SK-N-SH (cell line): ENCODE results near the gene TANC2. TPM values are rescaled to one million over a fixed set of nuclear protein-coding genes. Genes with fewer than 3 reads are reported as not detected.

Experiments
- CTCF ChIA-PET: fragments of 300-600, 350-600 bp; formaldehyde crosslinking; extraction: SDS; loops from one replicate; lab custom pipeline; 2021; lab: Yijun Ruan, JAX
- POLR2A ChIA-PET: fragments of 350-600 bp; sonication (Branson Sonifier 250); formaldehyde crosslinking; extraction: SDS; loops from one replicate; lab custom pipeline; 2020; ENCODE audit warnings: antibody characterized with exemption, inconsistent platforms; lab: Yijun Ruan, JAX
- DNase-seq: peaks from one replicate; pipeline ENCODE4 v3.0.0; 2012
- H2AFZ ChIP-seq: fragments of 200-600 bp; sonication (generic); 2 replicates; pipeline ENCODE4 v1.8.1; 2016; ENCODE audit warnings: antibody characterized with exemption, mild to moderate bottlenecking, low read depth
- H3F3A ChIP-seq: fragments of 200-600 bp; sonication (generic); replicated peaks from 2 replicates; pipeline ENCODE3; 2016; ENCODE audit warnings: antibody characterized with exemption, mild to moderate bottlenecking; ENCODE audit not compliant: insufficient read depth
- H3K27ac ChIP-seq, 2 experiments: fragments of 200-500 bp in 1 of 2; fragments of 200-600 bp in 1 of 2; sonication (Bioruptor generic) in 1 of 2; sonication (generic), shearing (Covaris generic) in 1 of 2; 2 replicates each; pipeline versions ENCODE4 v1.5.1 to v1.6.1; 2014 to 2016; ENCODE audit warnings: low read depth in 2 of 2, inconsistent platforms in 1 of 2, low read length in 1 of 2, mild to moderate bottlenecking in 1 of 2, mixed read lengths in 1 of 2
- H3K27me3 ChIP-seq: fragments of 200-600 bp; sonication (generic), shearing (Covaris generic); 2 replicates; pipeline ENCODE4 v1.6.1; 2016; ENCODE audit warnings: mixed run types; ENCODE audit not compliant: insufficient read depth
- H3K36me3 ChIP-seq, 2 experiments: fragments of 200-500 bp in 1 of 2; fragments of 200-600 bp in 1 of 2; sonication (Bioruptor generic) in 1 of 2; sonication (generic) in 1 of 2; replicated peaks in 1 of 2; 2 replicates each; pipeline versions ENCODE3 to v1.5.1; 2014 to 2016; ENCODE audit warnings: low read length in 1 of 2, mild to moderate bottlenecking in 1 of 2; ENCODE audit not compliant: insufficient read depth in 2 of 2, control insufficient read depth in 1 of 2
- H3K4me1 ChIP-seq, 2 experiments: fragments of 200-500 bp in 1 of 2; fragments of 200-600 bp in 1 of 2; sonication (Bioruptor generic) in 1 of 2; sonication (generic), shearing (Covaris generic) in 1 of 2; 2 replicates each; pipeline versions ENCODE4 v1.5.1 to v1.6.1; 2014 to 2016; ENCODE audit warnings: low read depth in 1 of 2, low read length in 1 of 2, mixed run types in 1 of 2; ENCODE audit not compliant: insufficient read depth in 2 of 2, control insufficient read depth in 1 of 2
- H3K4me2 ChIP-seq: fragments of 200-600 bp; sonication (generic), shearing (Covaris generic); 2 replicates; pipeline ENCODE4 v1.6.1; 2017; ENCODE audit warnings: mixed run types
- H3K4me3 ChIP-seq, 2 experiments: fragments of 200-500 bp in 1 of 2; fragments of 200-600 bp in 1 of 2; sonication (Bioruptor generic) in 1 of 2; sonication (generic), shearing (Covaris generic) in 1 of 2; 2 replicates each; pipeline versions ENCODE4 v1.5.1 to v1.8.1; 2014 to 2016; ENCODE audit warnings: low read depth in 2 of 2, inconsistent platforms in 1 of 2, low read length in 1 of 2, mild to moderate bottlenecking in 1 of 2, mixed read lengths in 1 of 2, moderate library complexity in 1 of 2
- H3K79me2 ChIP-seq: fragments of 200-600 bp; sonication (generic); 2 replicates; pipeline ENCODE4 v1.8.1; 2017; ENCODE audit warnings: mild to moderate bottlenecking; ENCODE audit not compliant: insufficient read depth
- H3K9ac ChIP-seq: fragments of 200-600 bp; sonication (generic); 2 replicates; pipeline ENCODE4 v1.6.1; 2017; ENCODE audit warnings: mixed run types
- H3K9me2 ChIP-seq: fragments of 200-600 bp; sonication (generic); 2 replicates; pipeline ENCODE4 v1.6.1; 2017; ENCODE audit warnings: mixed run types
- H3K9me3 ChIP-seq: fragments of 200-600 bp; sonication (generic); 2 replicates; pipeline ENCODE4 v1.6.1; 2017; ENCODE audit warnings: mixed run types, mild to moderate bottlenecking, moderate library complexity
- H4K20me1 ChIP-seq: fragments of 200-600 bp; sonication (generic); 2 replicates; pipeline ENCODE4 v1.6.1; 2017; ENCODE audit warnings: mild to moderate bottlenecking, mixed run types; ENCODE audit not compliant: insufficient read depth
- CHD2 ChIP-seq: fragments of 150-350 bp; IDR thresholded peaks from 2 replicates; pipeline ENCODE4 v1.6.1; 2018; ENCODE audit warnings: low read length; ENCODE audit not compliant: partially characterized antibody
- EP300 ChIP-seq, 2 experiments: IDR thresholded peaks; 2 replicates each; pipeline versions ENCODE4 v1.4.0 to v1.6.1; 2012; ENCODE audit warnings: borderline replicate concordance in 1 of 2, low read depth in 1 of 2, low read length in 1 of 2
- EZH2phosphoT487 ChIP-seq: fragments of 200-600 bp; sonication (generic); IDR thresholded peaks from 2 replicates; pipeline ENCODE4 v1.6.1; 2017; ENCODE audit warnings: low read depth, mixed run types, mild to moderate bottlenecking, antibody characterized with exemption, moderate library complexity, borderline replicate concordance
- FOXM1 ChIP-seq: IDR thresholded peaks from 2 replicates; pipeline ENCODE4 v1.4.0; 2012; ENCODE audit warnings: low read depth, mild to moderate bottlenecking
- GATA2 ChIP-seq: sonication (generic); formaldehyde crosslinking; IDR thresholded peaks from 2 replicates; pipeline ENCODE4 v1.5.0; 2020; ENCODE audit warnings: mild to moderate bottlenecking, missing genetic modification reagents
- MXI1 ChIP-seq: IDR thresholded peaks from 2 replicates; pipeline ENCODE4 v1.6.1; 2012; ENCODE audit warnings: mild to moderate bottlenecking, low read depth, low read length, improper control_type of control experiment
- POLR2AphosphoS5 ChIP-seq: IDR thresholded peaks from 2 replicates; pipeline ENCODE4 v1.6.1; 2012; ENCODE audit warnings: low read depth, low read length
- RAD21 ChIP-seq: IDR thresholded peaks from 2 replicates; pipeline ENCODE4 v1.6.1; 2012; ENCODE audit warnings: mild to moderate bottlenecking, low read length
- RCOR1 ChIP-seq: fragments of 150-350 bp; IDR thresholded peaks from 2 replicates; pipeline ENCODE4 v1.6.1; 2017; ENCODE audit warnings: antibody characterized with exemption, low read length
- RFX5 ChIP-seq: IDR thresholded peaks from 2 replicates; pipeline ENCODE4 v1.6.1; 2012; ENCODE audit warnings: mild to moderate bottlenecking, improper control_type of control experiment, low read length
- RXRA ChIP-seq: IDR thresholded peaks from 2 replicates; pipeline ENCODE4 v1.4.0; 2012; ENCODE audit warnings: low read depth, mild to moderate bottlenecking, borderline replicate concordance
- SMC3 ChIP-seq: IDR thresholded peaks from 2 replicates; pipeline ENCODE4 v1.6.1; 2012; ENCODE audit warnings: low read depth, low read length, improper control_type of control experiment
- TCF12 ChIP-seq: IDR thresholded peaks from 2 replicates; pipeline ENCODE4 v1.4.0; 2012
- YY1 ChIP-seq: IDR thresholded peaks from 2 replicates; pipeline ENCODE4 v1.4.0; 2012; ENCODE audit warnings: low read depth, mild to moderate bottlenecking
- WGBS: methylation state at CpG from one replicate; pipeline ENCODE4 v1.1.6; 2017; ENCODE audit warnings: low lambda C conversion rate; 5-methylcytosine and 5-hydroxymethylcytosine counted together
- polyA plus RNA-seq, 3 experiments: library from polyadenylated mRNA; depleted of rRNA; stranded (reverse); fragments of >200 nt; gene quantifications; 2 replicates each; pipeline ENCODE4 v1.2.3, GENCODE V29; 2012
- TF ChIP-seq, protein P1 (sequence below): IDR thresholded peaks from 2 replicates; pipeline ENCODE4 v1.6.1; 2012; ENCODE audit warnings: mild to moderate bottlenecking, low read depth, low read length, moderate library complexity
- TF ChIP-seq, protein P2 (sequence below): IDR thresholded peaks from 2 replicates; pipeline ENCODE4 v1.4.0; 2012; ENCODE audit warnings: low read depth, borderline replicate concordance
- TF ChIP-seq, protein P3 (sequence below): fragments of 150-350 bp; IDR thresholded peaks from 2 replicates; pipeline ENCODE4 v1.6.1; 2016; ENCODE audit warnings: mild to moderate bottlenecking, low read depth, low read length
- TF ChIP-seq, protein P4 (sequence below): fragments of 200-600 bp; sonication (generic); IDR thresholded peaks from 2 replicates; pipeline ENCODE4 v1.6.1; 2017; ENCODE audit warnings: antibody characterized with exemption, mild to moderate bottlenecking, moderate library complexity
- TF ChIP-seq, protein P5 (sequence below): IDR thresholded peaks from 2 replicates; pipeline ENCODE4; 2012

The TANC2 gene
- polyA plus RNA-seq, 1 of the 3 experiments (the other 2 are of a cell fraction) = 23.0 TPM

DNA sequence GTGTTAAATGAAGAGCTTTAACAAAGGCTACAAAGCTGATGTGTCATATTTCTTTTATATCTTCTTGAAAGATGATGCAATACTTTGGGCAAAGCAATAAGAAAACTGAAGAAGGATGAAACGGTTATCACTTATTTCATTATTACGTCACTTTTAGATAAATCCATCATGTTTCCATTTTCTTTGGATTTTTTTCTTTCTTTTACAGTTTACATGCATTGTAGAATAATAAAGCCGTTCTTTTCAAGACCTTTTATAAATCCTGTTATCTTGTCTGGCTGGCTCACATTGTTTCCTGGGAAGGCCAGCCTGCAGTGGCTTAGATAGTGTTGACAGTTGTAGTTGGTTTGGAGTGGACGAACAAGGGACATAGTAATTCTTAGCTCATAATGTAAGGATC lies 28.9 kb downstream of the TANC2 start:
- Histone ChIP-seq H3K79me2 (peaks cover 100% of the 10 kb centered on the region), H3K36me3 (peaks cover 0 to 23% of the 10 kb centered on the region in 2 experiments), H4K20me1 (peaks cover 61% of the 10 kb centered on the region), H3K9ac (no peak overlapping the region), H3K27ac (no peak overlapping the region), H2AFZ (no peak overlapping the region), H3K9me3 (no peaks in the 10 kb centered on the region), H3F3A (peaks cover 8% of the 10 kb centered on the region), H3K4me2 (no peak overlapping the region), H3K4me1 (peaks cover 2 to 5% of the 10 kb centered on the region in 2 experiments; a peak in 2 of 4 replicates), H3K27me3 (no peaks in the 10 kb centered on the region), H3K4me3 (no peak overlapping the region), H3K9me2 (no peaks in the 10 kb centered on the region)
- CTCF ChIA-PET = interaction anchor here (0.6 to 1.9 kb wide), 12 partner anchors 8 to 430 kb away, joined by 3 to 14 read pairs (median 4); no protein-coding TSS in a partner anchor
- POLR2A ChIA-PET = no interaction called here
- DNase-seq = no peak
- TF ChIP-seq RCOR1 (no peak), POLR2AphosphoS5 (no peak), GATA2 (CRISPR knock-in tag) (no peak), EP300 (IDR thresholded peaks at IDR 0.05; ENCODE audit: borderline replicate concordance in 1 of 2, low read depth in 1 of 2, low read length in 1 of 2) (no peak), MXI1 (no peak), CHD2 (no peak), RAD21 (no peak), RFX5 (no peak), SMC3 (no peak), YY1 (no peak), RXRA (no peak), EZH2phosphoT487 (no peak), FOXM1 (no peak), TCF12 (no peak)
- TF ChIP-seq, protein P1, sequence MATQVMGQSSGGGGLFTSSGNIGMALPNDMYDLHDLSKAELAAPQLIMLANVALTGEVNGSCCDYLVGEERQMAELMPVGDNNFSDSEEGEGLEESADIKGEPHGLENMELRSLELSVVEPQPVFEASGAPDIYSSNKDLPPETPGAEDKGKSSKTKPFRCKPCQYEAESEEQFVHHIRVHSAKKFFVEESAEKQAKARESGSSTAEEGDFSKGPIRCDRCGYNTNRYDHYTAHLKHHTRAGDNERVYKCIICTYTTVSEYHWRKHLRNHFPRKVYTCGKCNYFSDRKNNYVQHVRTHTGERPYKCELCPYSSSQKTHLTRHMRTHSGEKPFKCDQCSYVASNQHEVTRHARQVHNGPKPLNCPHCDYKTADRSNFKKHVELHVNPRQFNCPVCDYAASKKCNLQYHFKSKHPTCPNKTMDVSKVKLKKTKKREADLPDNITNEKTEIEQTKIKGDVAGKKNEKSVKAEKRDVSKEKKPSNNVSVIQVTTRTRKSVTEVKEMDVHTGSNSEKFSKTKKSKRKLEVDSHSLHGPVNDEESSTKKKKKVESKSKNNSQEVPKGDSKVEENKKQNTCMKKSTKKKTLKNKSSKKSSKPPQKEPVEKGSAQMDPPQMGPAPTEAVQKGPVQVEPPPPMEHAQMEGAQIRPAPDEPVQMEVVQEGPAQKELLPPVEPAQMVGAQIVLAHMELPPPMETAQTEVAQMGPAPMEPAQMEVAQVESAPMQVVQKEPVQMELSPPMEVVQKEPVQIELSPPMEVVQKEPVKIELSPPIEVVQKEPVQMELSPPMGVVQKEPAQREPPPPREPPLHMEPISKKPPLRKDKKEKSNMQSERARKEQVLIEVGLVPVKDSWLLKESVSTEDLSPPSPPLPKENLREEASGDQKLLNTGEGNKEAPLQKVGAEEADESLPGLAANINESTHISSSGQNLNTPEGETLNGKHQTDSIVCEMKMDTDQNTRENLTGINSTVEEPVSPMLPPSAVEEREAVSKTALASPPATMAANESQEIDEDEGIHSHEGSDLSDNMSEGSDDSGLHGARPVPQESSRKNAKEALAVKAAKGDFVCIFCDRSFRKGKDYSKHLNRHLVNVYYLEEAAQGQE = no peak
- TF ChIP-seq, protein P2, sequence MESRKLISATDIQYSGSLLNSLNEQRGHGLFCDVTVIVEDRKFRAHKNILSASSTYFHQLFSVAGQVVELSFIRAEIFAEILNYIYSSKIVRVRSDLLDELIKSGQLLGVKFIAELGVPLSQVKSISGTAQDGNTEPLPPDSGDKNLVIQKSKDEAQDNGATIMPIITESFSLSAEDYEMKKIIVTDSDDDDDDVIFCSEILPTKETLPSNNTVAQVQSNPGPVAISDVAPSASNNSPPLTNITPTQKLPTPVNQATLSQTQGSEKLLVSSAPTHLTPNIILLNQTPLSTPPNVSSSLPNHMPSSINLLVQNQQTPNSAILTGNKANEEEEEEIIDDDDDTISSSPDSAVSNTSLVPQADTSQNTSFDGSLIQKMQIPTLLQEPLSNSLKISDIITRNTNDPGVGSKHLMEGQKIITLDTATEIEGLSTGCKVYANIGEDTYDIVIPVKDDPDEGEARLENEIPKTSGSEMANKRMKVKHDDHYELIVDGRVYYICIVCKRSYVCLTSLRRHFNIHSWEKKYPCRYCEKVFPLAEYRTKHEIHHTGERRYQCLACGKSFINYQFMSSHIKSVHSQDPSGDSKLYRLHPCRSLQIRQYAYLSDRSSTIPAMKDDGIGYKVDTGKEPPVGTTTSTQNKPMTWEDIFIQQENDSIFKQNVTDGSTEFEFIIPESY = no peak
- TF ChIP-seq, protein P3, sequence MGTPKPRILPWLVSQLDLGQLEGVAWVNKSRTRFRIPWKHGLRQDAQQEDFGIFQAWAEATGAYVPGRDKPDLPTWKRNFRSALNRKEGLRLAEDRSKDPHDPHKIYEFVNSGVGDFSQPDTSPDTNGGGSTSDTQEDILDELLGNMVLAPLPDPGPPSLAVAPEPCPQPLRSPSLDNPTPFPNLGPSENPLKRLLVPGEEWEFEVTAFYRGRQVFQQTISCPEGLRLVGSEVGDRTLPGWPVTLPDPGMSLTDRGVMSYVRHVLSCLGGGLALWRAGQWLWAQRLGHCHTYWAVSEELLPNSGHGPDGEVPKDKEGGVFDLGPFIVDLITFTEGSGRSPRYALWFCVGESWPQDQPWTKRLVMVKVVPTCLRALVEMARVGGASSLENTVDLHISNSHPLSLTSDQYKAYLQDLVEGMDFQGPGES = no peak
- TF ChIP-seq, protein P4, sequence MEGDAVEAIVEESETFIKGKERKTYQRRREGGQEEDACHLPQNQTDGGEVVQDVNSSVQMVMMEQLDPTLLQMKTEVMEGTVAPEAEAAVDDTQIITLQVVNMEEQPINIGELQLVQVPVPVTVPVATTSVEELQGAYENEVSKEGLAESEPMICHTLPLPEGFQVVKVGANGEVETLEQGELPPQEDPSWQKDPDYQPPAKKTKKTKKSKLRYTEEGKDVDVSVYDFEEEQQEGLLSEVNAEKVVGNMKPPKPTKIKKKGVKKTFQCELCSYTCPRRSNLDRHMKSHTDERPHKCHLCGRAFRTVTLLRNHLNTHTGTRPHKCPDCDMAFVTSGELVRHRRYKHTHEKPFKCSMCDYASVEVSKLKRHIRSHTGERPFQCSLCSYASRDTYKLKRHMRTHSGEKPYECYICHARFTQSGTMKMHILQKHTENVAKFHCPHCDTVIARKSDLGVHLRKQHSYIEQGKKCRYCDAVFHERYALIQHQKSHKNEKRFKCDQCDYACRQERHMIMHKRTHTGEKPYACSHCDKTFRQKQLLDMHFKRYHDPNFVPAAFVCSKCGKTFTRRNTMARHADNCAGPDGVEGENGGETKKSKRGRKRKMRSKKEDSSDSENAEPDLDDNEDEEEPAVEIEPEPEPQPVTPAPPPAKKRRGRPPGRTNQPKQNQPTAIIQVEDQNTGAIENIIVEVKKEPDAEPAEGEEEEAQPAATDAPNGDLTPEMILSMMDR = no peak
- TF ChIP-seq, protein P5, sequence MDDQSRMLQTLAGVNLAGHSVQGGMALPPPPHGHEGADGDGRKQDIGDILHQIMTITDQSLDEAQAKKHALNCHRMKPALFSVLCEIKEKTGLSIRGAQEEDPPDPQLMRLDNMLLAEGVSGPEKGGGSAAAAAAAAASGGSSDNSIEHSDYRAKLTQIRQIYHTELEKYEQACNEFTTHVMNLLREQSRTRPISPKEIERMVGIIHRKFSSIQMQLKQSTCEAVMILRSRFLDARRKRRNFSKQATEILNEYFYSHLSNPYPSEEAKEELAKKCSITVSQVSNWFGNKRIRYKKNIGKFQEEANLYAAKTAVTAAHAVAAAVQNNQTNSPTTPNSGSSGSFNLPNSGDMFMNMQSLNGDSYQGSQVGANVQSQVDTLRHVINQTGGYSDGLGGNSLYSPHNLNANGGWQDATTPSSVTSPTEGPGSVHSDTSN = no peak
- TF ChIP-seq, all 33 proteins: peak for 0
- WGBS = 92% methylated on average over 4 of the region's 4 CpGs
